Measurements from ENCODE around the gene TOB1.

- no peak for TF ChIP-seq CTCF (IDR thresholded peaks at IDR 0.05)
- no peak for TF ChIP-seq POLR2A (IDR thresholded peaks at IDR 0.05)
These were observed 36.8 kb downstream of the TOB1 start for GRCh38 chr17:50829332-50829731.
